HepG2 (cell line): ENCODE results near the gene CYP17A1. TPM values are rescaled to one million over a fixed set of nuclear protein-coding genes. Genes with fewer than 3 reads are reported as not detected.

Experiments
- FLYWCH1 ChIP-seq: sonication (generic); formaldehyde crosslinking; IDR thresholded peaks from 2 replicates; pipeline ENCODE4 v1.8.1; 2023; ENCODE audit warnings: mild to moderate bottlenecking, missing genetic modification reagents
- GABPB1 ChIP-seq: IDR thresholded peaks from 2 replicates; pipeline ENCODE4 v1.6.1; 2016; ENCODE audit warnings: mild to moderate bottlenecking, missing genetic modification reagents, moderate library complexity, missing compliant biosample characterization
- HBP1 ChIP-seq: IDR thresholded peaks from 2 replicates; pipeline ENCODE4 v1.6.1; 2016; ENCODE audit warnings: low read depth, control low read depth
- HNF1B ChIP-seq: sonication (generic); formaldehyde crosslinking; IDR thresholded peaks from 2 replicates; pipeline ENCODE4 v1.5.1; 2020; ENCODE audit warnings: mild to moderate bottlenecking, moderate library complexity, missing genetic modification reagents
- RAD21 ChIP-seq: fragments of 450-650 bp; formaldehyde crosslinking; IDR thresholded peaks from 2 replicates; pipeline ENCODE4 v1.5.0; 2020; ENCODE audit warnings: mild to moderate bottlenecking
- REST ChIP-seq, 2 experiments: IDR thresholded peaks; 2 replicates each; pipeline ENCODE4 v1.6.1; 2011 to 2012; ENCODE audit warnings: low read length in 2 of 2, borderline replicate concordance in 1 of 2, low read depth in 1 of 2, mild to moderate bottlenecking in 1 of 2, moderate library complexity in 1 of 2
- SETDB1 ChIP-seq: sonication (generic); formaldehyde crosslinking; IDR thresholded peaks from 2 replicates; pipeline ENCODE4 v1.5.1; 2020; ENCODE audit warnings: missing genetic modification reagents, mild to moderate bottlenecking, borderline replicate concordance
- XRCC5 ChIP-seq: fragments of 200-400 bp; formaldehyde crosslinking; optimal IDR thresholded peaks from 2 replicates; pipeline ENCODE3; 2017; ENCODE audit warnings: mild to moderate bottlenecking, low read length
- ZBTB49 ChIP-seq: sonication (generic); formaldehyde crosslinking; IDR thresholded peaks from 2 replicates; pipeline ENCODE4 v1.4.0; 2020; ENCODE audit warnings: missing genetic modification reagents, borderline replicate concordance
- ZNF33B ChIP-seq: sonication (generic); formaldehyde crosslinking; IDR thresholded peaks from 2 replicates; pipeline ENCODE4 v1.5.1; 2020; ENCODE audit warnings: mild to moderate bottlenecking, missing genetic modification reagents
- ZNF597 ChIP-seq: sonication (generic); formaldehyde crosslinking; IDR thresholded peaks from 2 replicates; pipeline ENCODE4 v1.5.0; 2020; ENCODE audit warnings: missing genetic modification reagents
- ZNF607 ChIP-seq: sonication (generic); formaldehyde crosslinking; IDR thresholded peaks from 2 replicates; pipeline ENCODE4 v1.5.1; 2020; ENCODE audit warnings: missing genetic modification reagents, mild to moderate bottlenecking, borderline replicate concordance
- ZNF639 ChIP-seq: conservative IDR thresholded peaks from 2 replicates; pipeline ENCODE4 v1.6.1; 2018; ENCODE audit warnings: missing genetic modification reagents
- ZNF724P ChIP-seq: sonication (generic); formaldehyde crosslinking; IDR thresholded peaks from 2 replicates; pipeline ENCODE4 v1.8.0; 2022; ENCODE audit warnings: missing genetic modification reagents, borderline replicate concordance
- ZNF800 ChIP-seq: sonication (generic); formaldehyde crosslinking; IDR thresholded peaks from 2 replicates; pipeline ENCODE4 v1.4.0; 2020; ENCODE audit warnings: missing genetic modification reagents
- polyA plus RNA-seq, 8 experiments: library from polyadenylated mRNA; depleted of rRNA in 3 of 8; stranded (reverse) in 7 of 8; unstranded in 1 of 8; fragments of >200 nt; fragmentation: Illumina TruSeq in 4 of 8; extraction: Trizol in 4 of 8; gene quantifications; 2 replicates each; pipeline versions ENCODE4 v1.2.1 to v1.2.3, GENCODE V29; 2011 to 2016; ENCODE audit warnings: low read depth in 4 of 8, missing spikeins in 1 of 8, mixed read lengths in 1 of 8; ENCODE audit not compliant: insufficient read depth in 1 of 8
- total RNA-seq, 5 experiments: library from RNA; depleted of rRNA; stranded (reverse); fragments of >200 nt; fragmentation: Illumina TruSeq; extraction: Trizol; gene quantifications; 2 replicates each; pipeline ENCODE4 v1.2.3, GENCODE V29; 2016; ENCODE audit warnings: low read depth in 1 of 5

The CYP17A1 gene
- total and polyA plus RNA-seq, 2 of the 13 experiments (the other 11 are each of a cell fraction or from before 2014, with no cell fraction given), result 0.13 to 1.1 TPM

GRCh38 chr10:102850025-102850518 lies 12.9 kb upstream of the CYP17A1 start (continued):
- TF ChIP-seq ZNF607 (CRISPR knock-in tag), result no peak
- no peak for TF ChIP-seq ZBTB49 (CRISPR knock-in tag)
- TF ChIP-seq SETDB1 (CRISPR knock-in tag), result no peak
- no peak; the same call in 1 of the 2 replicates for TF ChIP-seq ZNF33B
- TF ChIP-seq RAD21 (CRISPR knock-in tag), result no peak
- peak; percentile 44 for TF ChIP-seq HNF1B (CRISPR knock-in tag)
- TF ChIP-seq GABPB1 (CRISPR knock-in tag), result peak; percentile 39; the same call in 1 of the 2 replicates
- TF ChIP-seq ZNF800 (CRISPR knock-in tag), result peak; percentile 59; the same call in 1 of the 2 replicates
- peak; percentile 77; the same call in 1 of the 2 replicates for TF ChIP-seq HBP1 (CRISPR knock-in tag)
- no peak for TF ChIP-seq XRCC5
- TF ChIP-seq ZNF597 (CRISPR knock-in tag), result no peak
- no peak for TF ChIP-seq FLYWCH1 (CRISPR knock-in tag)
- TF ChIP-seq REST (IDR thresholded peaks at IDR 0.05; ENCODE audit: borderline replicate concordance in 1 of 2, low read depth in 1 of 2, low read length in 2 of 2), result no peak
- TF ChIP-seq ZNF639 (CRISPR knock-in tag), result no peak
- no peak for TF ChIP-seq ZNF724P (CRISPR knock-in tag)
